Endothelial cell (in vitro differentiated cells): ENCODE data around the gene A2ML1. TPM values are rescaled to one million over a fixed set of nuclear protein-coding genes. Genes with fewer than 3 reads are reported as not detected.
A peak's percentile ranks its signal among the peaks of the same experiment; 100 is the strongest.

Experiments
- DNase-seq: peaks from one replicate; pipeline ENCODE4 v3.0.0; 2021; ENCODE audit warnings: low spot score
- H3K27ac Mint-ChIP-seq: one replicate; pipeline ENCODE4 v1.8.0; 2021; ENCODE audit warnings: mixed read lengths, inconsistent platforms; ENCODE audit not compliant: unreplicated experiment
- H3K27me3 Mint-ChIP-seq: one replicate; pipeline ENCODE4 v1.8.0; 2021; ENCODE audit warnings: mild to moderate bottlenecking, moderate library complexity, mixed read lengths, inconsistent platforms; ENCODE audit not compliant: unreplicated experiment
- H3K36me3 Mint-ChIP-seq: one replicate; pipeline ENCODE4 v1.8.0; 2021; ENCODE audit warnings: mild to moderate bottlenecking, low read depth, mixed read lengths, inconsistent platforms; ENCODE audit not compliant: unreplicated experiment
- H3K4me1 Mint-ChIP-seq: one replicate; pipeline ENCODE4 v1.8.0; 2021; ENCODE audit warnings: mild to moderate bottlenecking, mixed read lengths, inconsistent platforms; ENCODE audit not compliant: unreplicated experiment
- H3K4me3 Mint-ChIP-seq: one replicate; pipeline ENCODE4 v1.8.0; 2021; ENCODE audit warnings: mild to moderate bottlenecking, mixed read lengths, inconsistent platforms; ENCODE audit not compliant: unreplicated experiment
- H3K9me3 Mint-ChIP-seq: one replicate; pipeline ENCODE4 v1.8.0; 2021; ENCODE audit warnings: mixed read lengths, inconsistent platforms; ENCODE audit not compliant: unreplicated experiment
- CTCF ChIP-seq: fragments of 200-600 bp; sonication (generic); IDR thresholded peaks from one replicate; pipeline ENCODE4 v1.5.0; 2021; ENCODE audit warnings: antibody characterized with exemption; ENCODE audit not compliant: unreplicated experiment
- total RNA-seq: library from RNA; stranded (reverse); fragmentation: NEBNext Ultra II Directional; extraction: Animal tissue kit (Norgen Biotek cat#: 25700); gene quantifications from one replicate; pipeline ENCODE4 v1.2.1, GENCODE V29; 2021; ENCODE audit not compliant: unreplicated experiment

The A2ML1 gene
- total RNA-seq, 1 donor from 2014 or later, result not detected

- H3K36me3 Mint-ChIP-seq, result peaks cover 21% of the 10 kb centered on the region
- H3K4me1 Mint-ChIP-seq, result no peaks in the 10 kb centered on the region
- TF ChIP-seq CTCF, result no peak
- H3K4me3 Mint-ChIP-seq, result peak overlapping the region; percentile 48
- DNase-seq, result no peak
- H3K27me3 Mint-ChIP-seq, result peaks cover 2% of the 10 kb centered on the region
- H3K9me3 Mint-ChIP-seq, result no peaks in the 10 kb centered on the region
- H3K27ac Mint-ChIP-seq, result no peak overlapping the region
Measured at GRCh38 chr12:8922544-8922943, 100.1 kb downstream of the A2ML1 start.

Other genes with a start within 250 kb of the A2ML1 start
- 0.10 TPM for gene AICDA, start 209.8 kb upstream of the A2ML1 start, total RNA-seq
- gene MFAP5, start 159.8 kb upstream of the A2ML1 start, total RNA-seq, result 0.31 TPM
- 101 TPM for gene RIMKLB, start 124.6 kb upstream of the A2ML1 start, total RNA-seq
- gene PHC1, start 91.9 kb downstream of the A2ML1 start, total RNA-seq, result 55.3 TPM
- gene M6PR, start 127.0 kb downstream of the A2ML1 start, total RNA-seq, result 186 TPM
- gene KLRG1, start 166.9 kb downstream of the A2ML1 start, total RNA-seq, result 2.1 TPM